Neuron (in vitro differentiated cells): ENCODE results near the gene CD79A.

Experiments
- H2AFZ ChIP-seq: one replicate; pipeline ENCODE4 v1.6.1; 2013; ENCODE audit warnings: low read depth, mild to moderate bottlenecking, inconsistent platforms, low read length, moderate library complexity
- H3K27me3 ChIP-seq: one replicate; pipeline ENCODE4 v1.6.1; 2013; ENCODE audit warnings: low read length; ENCODE audit not compliant: insufficient read depth
- H3K36me3 ChIP-seq: one replicate; pipeline ENCODE4 v1.6.1; 2013; ENCODE audit warnings: low read length; ENCODE audit not compliant: insufficient read depth
- H3K4me1 ChIP-seq: one replicate; pipeline ENCODE4 v1.6.1; 2013; ENCODE audit warnings: low read length; ENCODE audit not compliant: insufficient read depth
- H3K4me3 ChIP-seq: 2 replicates; pipeline ENCODE4 v1.5.1; 2013; ENCODE audit warnings: mild to moderate bottlenecking, low read length, moderate library complexity
- H3K9me3 ChIP-seq: one replicate; pipeline ENCODE4 v1.6.1; 2013; ENCODE audit warnings: low read length

The CD79A gene

DNA sequence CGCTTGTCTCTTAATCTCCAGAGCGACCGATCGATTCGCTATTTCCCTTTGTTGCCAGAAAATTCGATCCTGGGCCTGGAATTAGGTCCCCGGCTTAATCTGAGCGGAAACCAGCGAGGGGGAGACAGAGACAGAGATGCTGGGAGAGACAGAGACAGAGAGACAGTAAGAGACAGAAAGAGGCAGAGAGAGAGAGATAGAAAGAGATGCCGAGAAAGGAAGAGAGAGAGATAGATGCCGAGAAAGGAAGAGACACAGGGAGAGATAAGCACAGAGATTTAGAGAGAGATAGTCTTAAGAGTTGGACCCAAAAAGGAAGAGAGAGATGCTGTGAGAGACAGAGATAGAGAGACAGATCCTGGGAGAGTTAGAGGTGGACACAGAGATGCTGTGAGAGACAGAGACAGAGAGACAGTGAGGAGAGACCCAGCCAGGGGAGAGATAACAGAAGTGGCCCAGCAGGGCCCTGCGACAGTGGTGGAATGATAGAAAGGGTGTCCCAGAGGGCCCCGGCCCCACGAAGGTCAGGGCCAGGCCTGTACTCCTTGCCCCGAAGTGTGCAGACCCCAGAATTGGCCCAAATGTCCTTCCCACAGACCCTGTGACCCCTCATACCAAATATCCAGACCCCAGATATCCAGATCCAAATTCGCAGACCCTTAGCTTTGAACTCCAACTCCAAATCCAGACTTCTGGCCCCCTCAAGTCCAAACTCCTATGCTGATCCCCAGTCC, 49.9 kb downstream of the CD79A start:
- Histone ChIP-seq H3K4me3 (no peak overlapping the region), H3K9me3 (no peaks in the 10 kb centered on the region), H2AFZ (no peak overlapping the region), H3K27me3 (peaks cover 70% of the 10 kb centered on the region), H3K36me3 (no peaks in the 10 kb centered on the region), H3K4me1 (peaks cover 7% of the 10 kb centered on the region)

DNA sequence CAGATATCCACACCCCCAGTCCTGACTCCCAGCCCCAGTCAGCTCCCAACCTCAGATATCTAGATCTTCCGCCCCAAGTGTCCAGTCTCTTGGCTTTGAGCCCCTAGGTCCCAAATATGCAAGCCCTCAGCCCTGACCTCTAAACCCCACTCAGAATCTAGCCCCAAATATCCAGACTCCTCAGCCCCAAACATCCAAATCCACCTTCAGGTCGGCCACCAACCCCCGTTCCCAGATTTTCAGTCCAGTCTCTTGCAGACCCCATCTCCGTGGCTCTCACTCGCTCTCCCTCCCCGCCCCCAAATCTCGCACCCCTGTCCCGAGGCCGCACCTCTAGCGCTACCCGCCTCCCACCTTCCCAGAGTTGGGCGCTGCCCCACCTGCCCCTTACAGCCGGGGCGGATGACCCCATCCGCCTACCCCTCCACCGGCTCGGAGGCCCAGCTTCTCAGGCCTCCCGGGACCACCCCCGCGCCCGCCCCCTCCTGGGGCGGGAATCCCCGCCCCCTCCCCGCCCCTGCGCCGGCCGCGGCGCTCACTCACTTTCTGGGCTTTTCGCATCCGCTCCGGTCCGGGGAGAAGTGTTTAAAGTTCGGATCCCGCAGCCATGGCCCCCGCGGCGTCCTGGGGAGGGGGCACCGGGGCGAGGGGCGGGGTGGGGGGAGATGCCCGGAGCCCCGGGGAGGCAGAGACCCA, 50.6 kb downstream of the CD79A start:
- peak overlapping the region; percentile 39 for H3K4me3 ChIP-seq
- no peak overlapping the region for H2AFZ ChIP-seq
- H3K9me3 ChIP-seq, result no peaks in the 10 kb centered on the region
- H3K4me1 ChIP-seq, result peaks cover 8% of the 10 kb centered on the region
- H3K27me3 ChIP-seq, result peaks cover 71% of the 10 kb centered on the region
- no peaks in the 10 kb centered on the region for H3K36me3 ChIP-seq

- H3K4me3 ChIP-seq, result peak within 1 kb of the TSS; percentile 39
- peaks cover 10% of the 10 kb centered on the region for H3K4me1 ChIP-seq
Observed at GRCh38 chr19:41928221-41928683, 51.2 kb downstream of the CD79A start, which contains the start of gene ERFL. ERFL (minus strand) TSS chr19:41928449; CDS start chr19:41912919, 15,530 bp downstream.

GRCh38 chr19:41928754-41929535, 51.9 kb downstream of the CD79A start:
- peaks cover 71% of the 10 kb centered on the region for H3K27me3 ChIP-seq
- no peaks in the 10 kb centered on the region for H3K9me3 ChIP-seq
- peak overlapping the region; percentile 17 for H3K4me3 ChIP-seq
- H2AFZ ChIP-seq, result no peak overlapping the region
- H3K4me1 ChIP-seq, result peaks cover 15% of the 10 kb centered on the region
- H3K36me3 ChIP-seq, result no peaks in the 10 kb centered on the region

More at GRCh38 chr19:41928221-41928683, 51.2 kb downstream of the CD79A start, which contains the start of gene ERFL:
- Histone ChIP-seq H2AFZ (no peak within 1 kb of the TSS), H3K36me3 (no peaks in the 10 kb centered on the region), H3K27me3 (peaks cover 68% of the 10 kb centered on the region), H3K9me3 (no peaks in the 10 kb centered on the region)

- Histone ChIP-seq H3K27me3 (peaks cover 76% of the 10 kb centered on the region), H3K36me3 (no peaks in the 10 kb centered on the region), H3K4me3 (no peak overlapping the region), H2AFZ (no peak overlapping the region), H3K4me1 (peaks cover 15% of the 10 kb centered on the region), H3K9me3 (no peaks in the 10 kb centered on the region)
Observed at GRCh38 chr19:41929536-41930071, 52.5 kb downstream of the CD79A start.

DNA sequence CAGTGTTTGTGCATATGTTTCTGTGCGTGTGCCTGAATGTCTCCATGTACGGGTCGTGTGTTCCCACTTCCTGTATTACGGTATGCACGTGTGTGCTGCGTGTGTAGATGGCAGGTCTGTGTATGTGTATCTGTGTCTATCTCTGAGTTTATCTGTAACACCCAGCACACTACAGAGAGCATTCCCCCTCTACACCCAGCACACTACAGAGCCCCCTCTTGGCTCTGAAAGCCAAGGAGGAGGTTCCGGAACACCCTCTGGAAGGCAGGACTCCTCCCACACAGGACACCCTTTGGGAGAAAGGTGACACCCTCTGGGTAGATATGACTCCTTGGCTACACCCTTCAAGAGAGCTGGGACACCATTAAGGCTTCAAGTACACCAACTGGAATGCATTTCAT, 53.2 kb downstream of the CD79A start:
- Histone ChIP-seq H3K36me3 (no peaks in the 10 kb centered on the region), H3K9me3 (no peaks in the 10 kb centered on the region), H2AFZ (no peak overlapping the region), H3K4me3 (no peak overlapping the region), H3K27me3 (peaks cover 75% of the 10 kb centered on the region), H3K4me1 (peaks cover 15% of the 10 kb centered on the region)
